Amniotic stem cell (primary cell): ENCODE data around the gene RAD51B.
A peak's percentile ranks its signal among the peaks of the same experiment; 100 is the strongest.
"Not testable (repeated sequence)": the region's sequence is repeated elsewhere in the genome, so short reads cannot be mapped to it uniquely, and the experiment has no call there.

Experiments
- DNase-seq: peaks from one replicate; lab custom pipeline; 2025; lab: John Stamatoyannopoulos, UW

The RAD51B gene

DNA sequence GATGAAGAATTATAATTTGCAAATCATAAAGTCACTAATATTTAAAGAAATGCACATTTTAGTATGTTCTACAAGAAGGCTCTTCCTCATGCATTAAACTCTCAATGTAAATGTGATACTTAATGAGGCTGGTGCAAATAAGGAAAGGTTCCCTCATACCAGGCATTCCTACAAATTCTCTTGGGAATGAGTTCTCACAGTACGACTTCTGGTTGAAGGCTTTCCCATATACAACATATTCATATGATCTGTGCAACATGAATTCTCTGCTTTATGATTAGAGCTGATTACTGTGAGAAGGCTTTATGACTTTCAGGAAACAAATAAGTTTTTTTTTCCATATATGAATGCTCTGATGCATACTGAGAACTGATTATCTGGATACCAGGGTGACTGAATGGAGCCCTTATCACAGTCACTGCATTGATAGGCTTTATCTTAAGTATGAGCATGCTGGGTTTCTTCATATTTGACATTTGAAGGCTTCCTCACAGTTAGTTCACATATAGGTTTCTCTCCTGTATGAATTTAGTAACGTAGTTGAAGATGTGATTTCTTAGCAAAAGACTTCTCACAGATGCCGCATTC is 293.9 kb downstream of the RAD51B start:
- DNase-seq = no peak

DNA sequence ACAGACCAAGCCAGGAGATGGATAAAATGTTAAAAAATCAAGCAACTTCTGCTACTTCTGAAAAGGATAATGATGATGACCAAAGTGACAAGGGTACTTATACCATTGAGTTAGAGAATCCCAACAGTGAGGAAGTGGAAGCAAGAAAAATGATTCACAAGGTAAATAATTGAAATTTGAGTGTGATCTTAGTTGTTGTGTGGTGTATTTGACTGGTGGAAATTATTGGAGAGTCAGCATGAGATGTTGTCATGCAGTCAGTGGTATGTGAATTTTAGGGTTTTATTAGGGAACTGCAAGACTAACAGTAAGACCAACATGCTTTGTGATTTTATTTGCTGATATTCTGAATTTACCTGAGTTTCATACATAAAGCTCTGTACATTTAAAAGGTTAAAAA is 296.4 kb downstream of the RAD51B start:
- not testable (repeated sequence) for DNase-seq

DNA sequence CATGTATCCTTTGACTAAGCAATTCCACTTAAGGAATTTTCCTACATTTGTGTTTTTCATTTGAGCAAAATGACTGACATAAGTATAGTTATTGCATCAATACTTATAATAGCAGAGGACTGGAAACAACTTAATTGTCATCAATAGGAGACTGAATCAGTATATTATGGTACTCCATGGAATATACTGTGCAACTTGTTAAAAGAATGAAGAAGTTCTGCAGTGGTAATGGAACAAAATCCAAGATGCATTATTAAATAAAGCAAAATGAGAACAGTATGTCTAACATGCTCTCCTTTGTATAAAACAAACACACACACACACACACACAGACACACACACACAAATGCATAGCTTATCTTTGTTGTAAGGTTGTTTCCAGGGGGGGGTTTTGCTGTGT is 303.1 kb downstream of the RAD51B start:
- DNase-seq = no peak

DNA sequence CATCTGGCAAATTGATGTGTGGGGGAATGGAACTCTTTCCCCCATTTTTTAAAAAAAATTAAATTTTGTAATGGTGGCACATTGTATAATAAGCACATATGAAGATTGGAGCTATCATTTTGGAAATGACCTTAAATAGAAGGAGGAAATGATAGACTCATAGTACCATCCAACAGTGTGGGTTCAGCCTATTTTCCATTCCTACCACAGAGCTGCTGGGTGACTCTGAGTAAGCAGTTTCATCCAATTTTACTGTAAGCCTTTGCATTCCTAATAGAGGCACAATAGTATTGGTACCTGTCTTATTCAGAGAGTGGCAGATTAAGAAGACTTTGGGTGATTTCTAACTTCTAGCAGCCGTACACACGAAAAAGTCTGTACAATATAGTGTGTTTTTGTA is 304.5 kb downstream of the RAD51B start:
- no peak for DNase-seq

DNA sequence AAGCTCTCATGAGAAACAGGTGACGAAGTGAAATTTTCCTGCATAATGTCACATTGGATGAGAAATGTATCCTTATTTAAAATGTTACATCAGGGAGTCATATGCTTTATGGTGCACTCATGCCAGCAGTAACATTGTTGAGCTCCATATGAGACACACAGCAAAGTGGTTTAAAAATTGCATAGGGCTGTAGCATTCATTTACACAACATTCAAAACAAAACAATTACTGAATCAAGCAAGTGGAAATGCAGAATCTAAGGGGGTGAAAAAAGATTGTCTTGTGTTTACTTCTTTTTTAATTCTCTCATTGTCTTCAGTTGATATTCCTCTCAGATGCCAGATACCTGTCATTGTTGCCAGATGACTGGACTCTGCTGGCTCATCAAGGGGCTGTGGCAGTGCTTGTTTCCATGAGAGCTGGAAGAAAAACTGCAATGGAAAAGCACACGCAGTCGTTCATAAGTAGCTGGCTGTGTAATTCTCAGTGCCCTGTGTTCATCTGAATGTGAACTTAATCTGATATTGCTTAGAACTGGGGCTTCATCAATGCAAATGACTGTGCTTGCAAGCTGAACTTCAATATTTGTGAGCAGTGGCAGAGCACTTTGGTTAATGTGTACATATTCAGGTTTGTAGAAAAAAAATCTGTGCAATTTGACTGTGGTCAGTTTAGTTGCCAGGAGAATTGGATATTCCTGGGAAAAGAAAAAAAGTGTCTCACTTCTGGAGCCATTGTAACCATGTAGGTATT is 305.6 kb downstream of the RAD51B start:
- DNase-seq = no peak

DNA sequence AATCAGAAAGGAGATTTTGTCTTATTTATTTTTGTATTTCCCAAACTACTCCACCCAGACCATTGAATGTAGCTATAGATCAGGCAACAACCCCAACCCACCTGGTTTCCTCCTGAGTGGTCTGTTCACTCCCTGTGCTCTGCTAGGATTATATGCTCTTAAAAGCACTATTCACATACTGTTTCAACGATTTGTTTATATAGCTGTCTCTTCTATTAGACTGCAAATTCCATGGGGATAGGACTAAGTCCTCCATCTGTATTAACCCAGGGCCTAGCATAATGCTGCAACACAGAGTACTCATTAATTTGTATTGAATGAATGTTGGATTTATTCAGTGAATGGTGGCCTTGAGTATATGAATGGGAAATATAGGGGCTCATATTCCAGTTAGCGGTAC is 307.6 kb downstream of the RAD51B start:
- DNase-seq = no peak

DNA sequence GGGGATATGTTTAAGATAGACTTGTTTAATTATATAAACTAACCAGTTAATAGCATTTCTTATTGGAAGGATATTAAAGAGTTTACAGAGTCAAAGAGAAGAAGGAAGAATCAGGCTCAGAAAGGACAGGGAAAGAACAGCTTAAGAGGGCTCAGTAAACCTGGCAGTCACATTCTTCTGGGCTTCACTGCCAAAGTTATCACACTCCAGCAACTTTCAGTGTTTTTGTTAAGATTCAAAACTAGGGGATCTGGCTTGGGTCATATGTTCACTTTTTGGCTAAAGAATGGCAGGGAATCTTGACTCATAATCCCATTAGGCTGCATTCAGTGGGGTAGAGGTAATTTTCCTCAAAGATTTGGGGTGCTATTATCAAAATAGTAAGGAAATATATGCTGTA is 312.3 kb downstream of the RAD51B start:
- no peak for DNase-seq

DNA sequence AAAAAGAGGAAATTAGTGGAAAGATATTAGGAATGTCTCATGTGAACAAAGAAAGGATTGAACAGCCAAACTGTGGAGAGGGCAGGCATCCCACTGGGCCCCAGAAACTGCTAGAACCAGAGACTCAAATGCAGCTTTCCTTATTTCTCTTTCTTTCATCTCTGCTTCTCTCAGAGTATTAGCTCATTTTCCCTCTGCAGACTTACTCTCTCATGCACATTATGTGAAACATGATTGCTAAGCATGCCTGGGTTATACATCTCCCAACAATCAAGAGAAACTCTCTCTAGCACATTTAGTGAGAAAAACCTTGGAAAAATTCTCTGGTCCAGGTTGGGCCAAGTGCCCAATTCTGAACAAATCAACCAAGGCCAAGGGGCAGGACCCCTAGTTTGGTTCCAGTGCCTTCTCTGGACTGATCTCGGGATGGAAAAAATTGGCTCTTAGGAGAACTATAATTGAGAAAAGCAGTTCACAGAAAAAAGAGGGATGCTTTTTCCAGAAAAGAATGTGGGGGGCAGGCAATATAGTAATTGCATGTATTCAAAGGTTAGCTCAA is 313.1 kb downstream of the RAD51B start:
- DNase-seq = no peak

DNA sequence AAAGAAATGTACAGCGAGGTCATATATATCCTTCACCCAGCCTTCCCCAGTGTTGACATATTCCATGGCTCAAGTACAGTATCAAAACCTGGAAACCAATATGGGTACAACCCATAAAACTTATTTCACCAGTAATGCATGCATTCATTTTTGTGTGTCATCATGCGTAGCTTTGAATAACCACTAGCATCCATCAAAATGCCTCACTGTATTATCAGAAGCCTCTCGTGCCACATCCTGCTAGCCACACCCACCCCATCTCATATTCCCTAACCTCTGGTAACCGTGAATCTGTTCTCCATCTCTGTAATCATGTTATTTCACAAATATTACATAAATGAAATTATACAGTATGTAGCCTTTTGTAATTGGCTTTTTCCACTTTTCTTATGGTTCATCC is 314.3 kb downstream of the RAD51B start:
- no peak for DNase-seq

DNA sequence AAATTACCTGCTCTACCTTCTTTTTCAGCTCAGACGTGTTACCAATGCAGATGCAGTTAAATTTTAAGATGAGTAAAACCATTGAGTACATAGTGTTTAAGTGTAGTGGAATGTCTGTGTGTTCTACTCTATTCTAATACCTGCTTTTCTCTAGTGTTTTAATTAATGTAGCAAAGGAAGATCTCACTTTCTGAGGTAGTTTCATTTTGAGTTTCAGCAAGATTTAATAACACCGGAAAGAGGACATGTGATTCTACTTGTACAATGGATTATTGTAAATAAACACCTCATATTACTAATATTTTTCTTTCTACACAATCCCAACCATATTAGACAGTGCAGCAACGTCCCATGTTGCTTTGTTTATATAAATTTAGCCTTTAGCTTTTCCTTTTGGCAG is 315.4 kb downstream of the RAD51B start:
- DNase-seq = no peak

DNA sequence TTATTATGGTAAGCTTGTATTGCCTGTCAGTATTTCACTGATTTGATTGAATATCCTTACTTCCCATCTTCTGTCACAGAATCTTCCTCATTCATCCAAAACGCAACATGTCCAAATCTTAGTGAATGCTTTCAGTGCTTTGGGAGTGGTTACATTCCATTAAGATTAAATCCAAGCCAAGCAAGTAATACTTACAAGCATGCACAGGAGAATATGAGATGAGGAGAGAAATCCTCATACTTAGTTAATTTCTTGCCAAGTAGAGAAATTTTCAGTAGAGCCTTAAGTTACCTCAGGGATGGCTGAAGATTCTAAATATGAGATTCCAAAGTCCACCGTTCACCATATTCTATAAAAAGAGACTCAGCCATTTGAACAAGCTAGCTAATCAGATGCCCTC is 316.0 kb downstream of the RAD51B start:
- DNase-seq = no peak

DNA sequence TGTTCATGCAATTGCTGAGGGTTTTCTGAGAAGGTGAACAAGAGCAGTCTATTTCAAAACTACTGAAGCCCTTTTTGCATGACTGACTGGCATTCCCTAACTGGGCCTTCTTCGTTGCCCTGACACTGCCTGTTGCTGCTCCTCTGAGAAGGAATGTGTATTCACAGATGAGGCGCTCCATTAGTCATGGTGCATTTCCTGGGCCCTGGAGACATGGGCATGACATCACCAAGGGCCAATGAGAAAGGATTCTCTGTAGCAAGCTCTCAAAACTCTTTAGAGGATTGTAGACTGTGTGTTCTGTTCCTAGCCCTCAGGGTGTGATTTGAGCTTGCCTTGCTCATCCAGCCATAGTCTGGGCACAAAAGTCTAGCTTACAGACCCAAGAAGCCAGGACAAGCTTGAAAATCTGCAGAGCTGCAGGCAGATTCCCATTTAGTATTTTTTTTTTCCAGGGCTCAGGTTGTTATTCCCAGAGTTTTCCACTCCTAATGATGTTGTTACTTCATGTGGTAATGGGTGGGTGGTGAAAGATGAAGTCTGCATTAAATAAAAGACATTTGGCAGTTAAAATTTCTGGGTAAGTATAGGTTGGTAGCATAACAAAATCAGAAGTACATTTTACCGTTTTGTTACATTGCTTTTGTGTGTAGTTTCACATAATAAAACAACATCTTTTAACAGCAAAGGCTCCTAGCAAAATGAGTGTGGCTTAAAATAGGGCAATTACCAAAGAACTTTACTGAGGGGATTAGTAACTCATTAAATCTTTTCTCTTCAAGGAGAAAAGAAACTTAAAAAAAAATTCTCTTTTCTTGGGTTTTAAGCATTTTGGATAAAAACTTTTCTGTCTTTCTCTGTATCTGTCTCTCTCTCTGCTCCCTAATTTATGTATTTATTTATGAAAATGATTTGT is 318.4 kb downstream of the RAD51B start:
- DNase-seq = peak; percentile 95

DNA sequence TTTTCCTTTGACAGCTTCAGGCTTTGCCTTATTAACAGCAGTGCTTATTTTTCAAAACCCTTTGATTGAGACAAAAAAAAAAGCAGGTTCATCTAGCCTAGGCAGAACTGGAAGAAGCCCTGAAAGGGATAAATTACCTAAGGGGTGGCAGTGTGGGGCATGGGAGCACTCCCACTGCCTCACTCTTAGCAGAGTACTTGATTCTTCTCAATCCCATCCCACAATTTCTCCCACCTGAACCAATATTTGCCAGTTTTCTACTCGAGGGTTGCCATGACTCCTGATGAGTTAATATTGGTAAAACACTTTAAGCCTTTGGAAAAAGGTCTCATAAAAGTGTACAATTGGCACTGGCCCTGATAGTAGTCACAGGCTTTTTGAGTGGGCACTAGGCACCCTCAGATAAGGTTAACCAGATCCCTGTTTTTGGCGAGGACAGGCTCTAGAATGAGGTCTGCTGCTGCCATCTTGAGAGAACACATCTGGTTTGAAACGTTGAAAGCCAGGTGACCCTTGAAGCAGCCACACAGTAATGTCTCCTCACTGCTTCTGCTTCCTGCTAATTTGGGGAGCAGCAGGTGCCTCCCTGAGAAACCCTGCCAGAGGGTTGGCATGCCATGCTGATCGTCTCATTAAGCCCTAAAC is 320.0 kb downstream of the RAD51B start:
- no peak for DNase-seq

DNA sequence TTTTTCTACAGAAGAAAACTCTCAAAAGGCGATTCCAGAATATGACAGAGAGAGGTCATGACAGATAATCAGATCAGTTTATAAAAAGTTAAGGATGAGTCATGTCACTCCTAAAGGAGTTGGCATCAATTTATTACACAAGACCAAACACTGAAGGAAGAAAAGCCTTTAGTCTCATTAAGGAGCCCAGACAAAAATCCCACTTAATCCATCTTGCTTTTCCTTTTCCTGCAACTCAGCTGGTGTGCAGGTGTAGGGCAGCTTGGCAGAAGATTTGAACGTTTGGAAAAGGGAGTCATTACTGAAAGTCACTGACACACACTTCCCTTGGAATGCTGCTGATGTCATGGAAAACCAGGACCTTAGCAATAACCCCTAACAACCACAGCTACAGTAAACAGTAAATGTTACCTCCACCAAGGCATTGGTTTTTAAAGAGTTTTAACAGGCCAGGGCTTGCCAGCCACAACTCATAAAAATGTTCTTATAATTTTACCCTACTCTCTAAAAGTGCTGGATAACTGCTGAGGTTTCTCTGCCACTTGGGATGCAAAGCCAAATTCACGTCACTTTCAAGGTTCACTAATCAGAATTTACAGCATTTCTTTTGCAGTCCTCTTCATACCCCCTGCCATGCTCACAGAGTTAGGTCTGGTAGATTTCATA is 320.6 kb downstream of the RAD51B start:
- DNase-seq = peak; percentile 85

DNA sequence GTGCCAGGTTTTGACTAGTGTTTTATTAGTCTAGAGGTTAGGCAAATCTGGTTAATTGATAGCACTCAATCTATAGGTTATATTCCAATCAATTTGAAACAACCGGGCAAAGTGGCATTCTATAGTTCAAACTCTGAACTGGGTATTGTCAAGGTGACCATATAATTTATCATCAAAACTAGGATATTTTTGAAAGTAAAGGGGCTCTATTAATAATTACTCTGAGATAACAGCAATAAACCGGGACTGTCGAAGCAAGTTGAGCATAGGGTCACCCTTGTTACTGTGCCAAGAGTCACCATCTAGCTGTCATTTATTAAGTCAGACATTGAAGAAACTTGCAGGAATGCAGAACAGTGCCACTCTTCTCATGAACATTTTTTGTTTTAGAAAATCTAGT is 321.2 kb downstream of the RAD51B start:
- no peak for DNase-seq

DNA sequence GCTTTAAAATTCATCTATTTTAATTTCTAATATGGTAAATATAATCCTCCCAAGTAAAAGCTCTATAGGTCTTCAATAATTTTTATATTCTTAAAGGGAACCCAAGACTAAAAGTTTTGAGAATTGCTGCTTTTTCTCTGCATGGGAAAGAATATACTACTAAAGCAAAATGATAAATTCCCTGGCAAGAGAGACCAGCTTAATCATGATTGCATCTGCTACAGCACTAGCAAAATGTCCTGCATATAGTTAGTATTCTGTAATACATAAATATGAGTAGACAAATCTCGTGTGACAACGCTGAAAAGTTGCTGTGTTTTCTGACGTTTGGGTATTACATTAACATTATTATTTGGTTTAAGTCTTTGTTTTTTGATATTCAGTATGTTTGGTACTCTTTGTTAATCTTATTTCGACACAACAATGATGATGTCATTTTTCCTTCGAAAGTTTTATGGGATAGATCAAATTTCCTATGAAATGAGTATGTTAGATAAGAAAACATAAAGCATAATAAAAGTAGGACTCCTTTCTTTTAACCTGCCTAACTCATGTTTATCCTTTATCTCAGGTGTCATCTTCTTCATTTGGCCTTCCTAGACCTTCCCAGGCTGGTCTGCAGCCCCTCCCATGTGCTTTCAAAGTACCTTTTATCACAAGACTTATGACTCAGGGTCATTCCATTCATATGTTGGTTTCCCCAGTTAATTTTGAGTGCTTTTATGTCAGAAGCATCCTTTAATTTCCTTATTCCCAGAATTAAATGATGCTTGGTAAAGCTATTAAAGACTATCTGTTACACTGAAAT is 321.9 kb downstream of the RAD51B start:
- DNase-seq = no peak

DNA sequence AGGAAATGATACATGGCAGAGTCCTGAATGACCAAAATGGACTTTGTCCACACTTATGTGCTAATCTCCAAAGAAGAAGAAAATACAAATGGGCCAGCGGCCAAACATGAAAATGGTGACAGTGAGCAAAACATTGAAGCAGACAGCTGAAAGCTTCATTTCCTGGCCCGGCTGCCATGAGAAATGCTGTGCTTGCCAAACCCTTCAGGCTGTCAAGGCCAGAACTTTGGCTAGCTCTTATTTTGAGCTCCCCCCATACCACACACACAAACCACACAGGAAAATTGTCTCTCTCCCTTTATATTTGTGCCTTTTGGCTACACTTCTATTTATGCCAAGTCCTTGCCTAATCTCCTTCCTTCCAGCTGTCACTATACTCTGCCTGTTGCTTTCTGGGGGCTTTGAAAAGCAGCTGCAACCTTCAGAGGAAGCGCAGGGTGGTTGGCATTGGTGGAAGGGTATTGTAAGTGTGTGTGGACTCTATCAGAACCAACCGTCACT is 323.8 kb downstream of the RAD51B start:
- DNase-seq = no peak

DNA sequence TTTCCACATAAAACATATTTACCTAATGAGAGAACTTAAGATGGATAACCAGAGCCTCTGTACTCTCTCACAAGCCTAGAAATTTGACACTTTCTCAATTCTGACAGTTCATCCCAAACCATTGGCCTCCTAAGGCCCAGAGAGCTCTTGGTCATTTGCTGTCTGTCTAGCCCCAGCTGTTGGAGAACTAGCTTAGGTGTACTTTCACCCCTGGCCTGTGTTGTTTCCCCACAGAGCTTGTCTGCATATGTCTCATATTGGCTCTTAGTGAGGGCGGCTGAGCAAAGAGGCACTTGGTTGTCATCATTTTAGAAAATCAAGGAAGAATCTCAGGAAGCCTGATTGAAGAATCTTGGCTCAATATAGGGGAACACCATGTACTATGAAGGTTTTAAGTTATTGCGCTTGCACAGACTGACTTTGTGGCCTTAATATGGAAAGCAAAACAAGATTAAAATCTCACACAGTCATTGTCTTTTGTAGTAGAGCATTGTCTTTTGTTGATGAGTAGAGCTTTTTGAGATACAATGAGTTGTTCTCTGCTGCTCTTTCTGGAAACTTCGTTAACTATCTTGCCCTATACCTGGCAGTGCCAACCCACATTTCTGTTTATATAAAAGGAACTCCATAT is 324.6 kb downstream of the RAD51B start:
- DNase-seq = no peak

DNA sequence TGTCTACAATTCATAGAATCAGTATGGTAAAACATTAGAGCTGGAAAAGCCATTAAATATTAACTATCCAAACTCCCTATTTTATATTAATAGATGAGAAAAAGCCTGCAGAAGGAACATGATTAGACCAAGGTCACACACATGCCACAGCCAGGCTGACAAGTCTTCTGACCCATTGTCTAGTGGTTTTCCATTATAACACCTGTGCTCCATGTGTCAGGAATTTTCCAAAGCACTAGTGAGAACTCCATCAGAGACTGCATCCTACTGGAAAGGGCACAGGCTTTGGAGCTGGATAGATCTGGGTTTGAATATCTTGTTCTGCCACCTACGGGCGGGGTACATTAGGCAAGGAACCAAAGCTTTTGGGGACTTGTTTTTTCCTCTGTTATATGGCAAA is 325.5 kb downstream of the RAD51B start:
- DNase-seq = no peak

DNA sequence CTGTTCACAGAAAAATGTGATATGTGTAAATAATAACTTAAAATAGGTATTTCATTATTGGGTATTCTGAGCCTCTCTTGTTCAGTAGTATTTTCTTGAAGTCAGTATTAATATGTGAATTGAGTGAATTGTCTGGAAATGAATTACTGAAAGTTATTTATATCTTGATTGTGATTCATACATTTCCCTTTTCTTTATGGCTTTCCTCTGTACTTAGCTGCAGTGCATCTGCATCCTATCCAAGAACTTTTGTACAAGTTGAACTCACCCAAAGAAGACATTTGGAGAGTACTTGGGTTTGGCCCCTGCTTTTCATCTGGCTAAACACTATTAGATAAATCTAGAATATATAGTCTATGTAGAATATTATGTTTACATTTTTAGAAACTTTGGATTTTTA is 326.0 kb downstream of the RAD51B start:
- DNase-seq = no peak
